ENCODE measurements around the gene RTN4. TPM values are rescaled to one million over a fixed set of nuclear protein-coding genes. Genes with fewer than 3 reads are reported as not detected.

Gene RTN4
- total RNA-seq, 2 donors from 2014 or later: 253 to 331 TPM

- DNase-seq (ENCODE audit: low spot score) (no peak), ATAC-seq (ENCODE audit: insufficient number of reproducible peaks, low FRiP score, low read depth) (no peak)
- Histone ChIP-seq H3K27ac (no peak overlapping the region), H3K4me3 (no peak overlapping the region), H3K9me3 (no peaks in the 10 kb centered on the region), H3K4me1 (ENCODE audit: control insufficient read depth in 1 of 2, low read depth in 2 of 2) (peaks cover 3 to 18% of the 10 kb centered on the region in 2 donors), H3K27me3 (replicated peaks; ENCODE audit: insufficient read depth) (no peaks in the 10 kb centered on the region), H3K36me3 (peaks cover 9% of the 10 kb centered on the region)
- TF ChIP-seq, protein P1, sequence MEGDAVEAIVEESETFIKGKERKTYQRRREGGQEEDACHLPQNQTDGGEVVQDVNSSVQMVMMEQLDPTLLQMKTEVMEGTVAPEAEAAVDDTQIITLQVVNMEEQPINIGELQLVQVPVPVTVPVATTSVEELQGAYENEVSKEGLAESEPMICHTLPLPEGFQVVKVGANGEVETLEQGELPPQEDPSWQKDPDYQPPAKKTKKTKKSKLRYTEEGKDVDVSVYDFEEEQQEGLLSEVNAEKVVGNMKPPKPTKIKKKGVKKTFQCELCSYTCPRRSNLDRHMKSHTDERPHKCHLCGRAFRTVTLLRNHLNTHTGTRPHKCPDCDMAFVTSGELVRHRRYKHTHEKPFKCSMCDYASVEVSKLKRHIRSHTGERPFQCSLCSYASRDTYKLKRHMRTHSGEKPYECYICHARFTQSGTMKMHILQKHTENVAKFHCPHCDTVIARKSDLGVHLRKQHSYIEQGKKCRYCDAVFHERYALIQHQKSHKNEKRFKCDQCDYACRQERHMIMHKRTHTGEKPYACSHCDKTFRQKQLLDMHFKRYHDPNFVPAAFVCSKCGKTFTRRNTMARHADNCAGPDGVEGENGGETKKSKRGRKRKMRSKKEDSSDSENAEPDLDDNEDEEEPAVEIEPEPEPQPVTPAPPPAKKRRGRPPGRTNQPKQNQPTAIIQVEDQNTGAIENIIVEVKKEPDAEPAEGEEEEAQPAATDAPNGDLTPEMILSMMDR (IDR thresholded peaks at IDR 0.05): no peak
These were observed 82.4 kb downstream of the RTN4 start for GRCh38 chr2:54967759-54968365.

DNA sequence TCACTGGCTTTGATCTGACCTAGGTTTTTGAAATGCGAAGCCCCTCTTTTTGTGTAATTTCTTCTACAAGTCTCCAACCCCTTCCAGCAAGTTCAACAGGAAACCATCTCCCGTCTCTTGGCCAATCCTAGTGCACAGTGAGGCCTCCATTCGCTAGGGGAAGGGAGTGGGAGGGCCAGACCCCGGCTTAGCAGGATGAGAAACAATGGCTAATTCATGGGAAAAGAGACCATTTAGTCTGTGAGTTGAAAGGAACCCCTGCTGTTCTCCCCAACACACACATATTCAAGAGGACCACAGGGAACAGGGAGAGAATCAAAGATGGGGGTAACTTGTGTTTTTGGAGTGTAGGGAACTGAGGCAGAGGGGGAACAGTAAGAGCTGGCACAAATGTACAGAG lies 83.0 kb downstream of the RTN4 start:
- ATAC-seq (ENCODE audit: insufficient number of reproducible peaks, low FRiP score, low read depth): no peak

GRCh38 chr2:54966837-54967236 lies 83.4 kb downstream of the RTN4 start:
- DNase-seq (ENCODE audit: low spot score) (no peak), ATAC-seq (ENCODE audit: insufficient number of reproducible peaks, low FRiP score, low read depth) (no peak)
- no peaks in the 10 kb centered on the region for H3K27me3 ChIP-seq (replicated peaks; ENCODE audit: insufficient read depth)

More for the DNA sequence above, 83.0 kb downstream of the RTN4 start:
- Histone ChIP-seq H3K4me3 (no peak overlapping the region), H3K27ac (no peak overlapping the region), H3K36me3 (peaks cover 9% of the 10 kb centered on the region), H3K4me1 (ENCODE audit: control insufficient read depth in 1 of 2, low read depth in 2 of 2) (peaks cover 3 to 12% of the 10 kb centered on the region in 2 donors), H3K9me3 (no peaks in the 10 kb centered on the region), H3K27me3 (replicated peaks; ENCODE audit: insufficient read depth) (no peaks in the 10 kb centered on the region)
- no peak for DNase-seq (ENCODE audit: low spot score)
- TF ChIP-seq, protein P1 (IDR thresholded peaks at IDR 0.05): no peak

DNA sequence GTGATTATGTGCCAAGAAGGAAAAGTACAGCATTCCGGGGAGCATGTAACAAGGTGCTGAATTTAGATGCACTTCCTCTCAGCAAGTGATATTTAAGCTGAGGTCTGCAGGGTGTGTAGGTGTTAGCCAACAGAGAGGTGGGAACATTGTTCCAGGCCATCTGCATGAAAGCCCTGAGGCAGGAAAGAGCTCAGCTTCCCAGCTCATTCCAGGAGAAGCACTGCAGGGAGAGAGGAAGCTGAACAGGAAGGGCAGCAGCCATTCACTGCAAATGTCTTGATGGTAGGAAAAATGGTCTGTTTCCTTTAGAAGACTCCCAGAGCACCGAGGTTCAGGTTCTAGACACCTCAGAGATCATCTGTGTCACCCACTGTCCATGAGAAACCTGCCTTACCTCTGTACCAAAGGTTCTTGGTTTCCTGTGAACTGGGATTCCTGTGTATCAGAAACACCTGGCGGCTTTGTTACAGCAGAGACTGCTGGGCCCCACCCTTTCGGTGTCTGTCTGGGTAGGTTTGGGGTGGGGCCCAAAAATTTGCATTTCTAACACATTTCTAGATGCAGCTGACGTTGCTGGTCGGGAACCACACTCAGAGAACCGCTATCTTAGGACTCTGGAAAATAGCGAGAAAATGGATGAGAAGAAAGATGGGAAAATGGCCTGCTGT lies 84.0 kb downstream of the RTN4 start:
- Histone ChIP-seq H3K4me3 (no peak overlapping the region), H3K36me3 (peaks cover 9% of the 10 kb centered on the region), H3K9me3 (no peaks in the 10 kb centered on the region), H3K27me3 (replicated peaks; ENCODE audit: insufficient read depth) (no peaks in the 10 kb centered on the region), H3K27ac (no peak overlapping the region), H3K4me1 (ENCODE audit: control insufficient read depth in 1 of 2, low read depth in 2 of 2) (peaks cover 3 to 8% of the 10 kb centered on the region in 2 donors)
- TF ChIP-seq, protein P1 (IDR thresholded peaks at IDR 0.05): no peak
- DNase-seq (ENCODE audit: low spot score): no peak
- ATAC-seq (ENCODE audit: insufficient number of reproducible peaks, low FRiP score, low read depth): no peak

More at GRCh38 chr2:54966837-54967236, 83.4 kb downstream of the RTN4 start:
- TF ChIP-seq, protein P1 (IDR thresholded peaks at IDR 0.05): no peak
- no peak overlapping the region for H3K4me3 ChIP-seq
- peaks cover 3 to 8% of the 10 kb centered on the region in 2 donors for H3K4me1 ChIP-seq (ENCODE audit: control insufficient read depth in 1 of 2, low read depth in 2 of 2)
- H3K36me3 ChIP-seq: peaks cover 9% of the 10 kb centered on the region
- H3K27ac ChIP-seq: no peak overlapping the region
- no peaks in the 10 kb centered on the region for H3K9me3 ChIP-seq

- Histone ChIP-seq H3K36me3 (peaks cover 6% of the 10 kb centered on the region), H3K27me3 (replicated peaks; ENCODE audit: insufficient read depth) (no peaks in the 10 kb centered on the region), H3K4me1 (ENCODE audit: control insufficient read depth in 1 of 2, low read depth in 2 of 2) (peaks cover 0 to 8% of the 10 kb centered on the region in 2 donors), H3K9me3 (no peaks in the 10 kb centered on the region), H3K4me3 (no peak overlapping the region), H3K27ac (no peak overlapping the region)
- ATAC-seq (ENCODE audit: insufficient number of reproducible peaks, low FRiP score, low read depth) (no peak), DNase-seq (ENCODE audit: low spot score) (no peak)
- TF ChIP-seq, protein P1 (IDR thresholded peaks at IDR 0.05): no peak
These were observed 84.8 kb downstream of the RTN4 start for GRCh38 chr2:54965425-54965824.

Measured in thoracic aorta (tissue), 2 donors.